H1 (cell line): ENCODE results near the gene ICOSLG. TPM values are rescaled to one million over a fixed set of nuclear protein-coding genes. Genes with fewer than 3 reads are reported as not detected.
"Not testable (repeated sequence)": the region's sequence is repeated elsewhere in the genome, so short reads cannot be mapped to it uniquely, and the experiment has no call there.

Experiments used
- CTCF ChIA-PET: fragments of 300-600 bp; sonication (Branson Sonifier 250); formaldehyde crosslinking; loops from one replicate; lab custom pipeline; 2021; ENCODE audit not compliant: partially characterized antibody; lab: Charles Lee
- POLR2A ChIA-PET: fragments of 300-600 bp; sonication (Branson Sonifier 250); formaldehyde crosslinking; loops from one replicate; lab custom pipeline; 2021; ENCODE audit warnings: inconsistent platforms; ENCODE audit not compliant: partially characterized antibody; lab: Charles Lee
- DNase-seq, 2 experiments: peaks; one replicate each; pipeline versions ENCODE4 v3.0.0 to v3.0.0-alpha.2; 2010 to 2022; ENCODE audit warnings: low spot score in 2 of 2, low read depth in 1 of 2, mixed read lengths in 1 of 2
- FAIRE-seq: peaks from 2 replicates; lab custom pipeline; 2011; peaks lifted over from hg19 to GRCh38; lab: Jason Lieb, UNC
- H2AFZ ChIP-seq: 2 replicates; pipeline ENCODE4 v1.8.1; 2012; ENCODE audit warnings: low read length, inconsistent platforms
- H2AK5ac ChIP-seq: 2 replicates; pipeline ENCODE4 v1.6.1; 2013; ENCODE audit warnings: low read depth, low read length
- H2BK120ac ChIP-seq: replicated peaks from 2 replicates; pipeline ENCODE3; 2013; ENCODE audit warnings: low read depth, low read length, inconsistent platforms
- H2BK12ac ChIP-seq: 2 replicates; pipeline ENCODE4 v1.6.1; 2013; ENCODE audit warnings: low read depth, low read length
- H2BK15ac ChIP-seq: 2 replicates; pipeline ENCODE4 v1.6.1; 2013; ENCODE audit warnings: low read length
- H2BK20ac ChIP-seq: 2 replicates; pipeline ENCODE4 v1.6.1; 2013; ENCODE audit warnings: low read length
- H2BK5ac ChIP-seq: 2 replicates; pipeline ENCODE4 v1.6.1; 2013; ENCODE audit warnings: low read depth, low read length
- H3K14ac ChIP-seq: 2 replicates; pipeline ENCODE4 v1.6.1; 2013; ENCODE audit warnings: inconsistent platforms; ENCODE audit not compliant: insufficient read length
- H3K18ac ChIP-seq: 2 replicates; pipeline ENCODE4 v1.6.1; 2013; ENCODE audit warnings: low read length; ENCODE audit errors: extremely low read depth
- H3K23ac ChIP-seq: 2 replicates; pipeline ENCODE4 v1.6.1; 2013; ENCODE audit warnings: inconsistent platforms; ENCODE audit not compliant: insufficient read length
- H3K23me2 ChIP-seq: 2 replicates; pipeline ENCODE4 v1.6.1; 2013; ENCODE audit warnings: low read depth, low read length
- H3K27ac ChIP-seq: 2 replicates; pipeline ENCODE4 v1.6.1; 2011; ENCODE audit warnings: low read depth, low read length, inconsistent platforms
- H3K27me3 ChIP-seq, 4 experiments: replicated peaks in 1 of 4; 1 replicate in 1 of 4; 2 replicates in 3 of 4; pipeline versions ENCODE4 v1.6.1 to v1.8.1; 2011 to 2013; ENCODE audit warnings: low read length in 3 of 4, mild to moderate bottlenecking in 3 of 4, inconsistent platforms in 2 of 4, mixed read lengths in 2 of 4, moderate library complexity in 1 of 4; ENCODE audit not compliant: control insufficient read depth in 3 of 4, insufficient read depth in 3 of 4; ENCODE audit errors: extremely low read depth in 1 of 4
- H3K36me3 ChIP-seq, 4 experiments: 2 replicates each; pipeline versions ENCODE4 v1.6.1 to v1.8.1; 2011 to 2013; ENCODE audit warnings: mild to moderate bottlenecking in 4 of 4, low read length in 3 of 4, moderate library complexity in 2 of 4, control low read depth in 1 of 4, inconsistent platforms in 1 of 4; ENCODE audit not compliant: insufficient read depth in 4 of 4, control insufficient read depth in 2 of 4
- H3K4ac ChIP-seq: replicated peaks from 2 replicates; pipeline ENCODE3; 2013; ENCODE audit warnings: low read length, low read depth, mixed read lengths, inconsistent platforms; ENCODE audit not compliant: insufficient read length
- H3K4me1 ChIP-seq, 4 experiments: replicated peaks in 1 of 4; 1 replicate in 1 of 4; 2 replicates in 3 of 4; pipeline versions ENCODE4 v1.6.1 to v1.8.1; 2011 to 2013; ENCODE audit warnings: low read length in 3 of 4, inconsistent platforms in 2 of 4, mixed read lengths in 1 of 4; ENCODE audit not compliant: insufficient read depth in 4 of 4, control insufficient read depth in 3 of 4
- H3K4me2 ChIP-seq, 2 experiments: 2 replicates each; pipeline versions ENCODE4 v1.6.1 to v1.8.1; 2011 to 2013; ENCODE audit warnings: low read depth in 2 of 2, low read length in 2 of 2, control low read depth in 1 of 2, inconsistent platforms in 1 of 2, mild to moderate bottlenecking in 1 of 2; ENCODE audit not compliant: insufficient read depth in 1 of 2
- H3K4me3 ChIP-seq, 4 experiments: fragments of 200-600, 300-600 bp in 1 of 4; sonication (generic), shearing (Covaris generic), sonication (Bioruptor Twin) in 1 of 4; 2 replicates each; pipeline versions ENCODE4 v1.5.1 to v1.8.1; 2011 to 2016; ENCODE audit warnings: low read length in 4 of 4, low read depth in 3 of 4, control low read depth in 2 of 4, inconsistent platforms in 2 of 4, mild to moderate bottlenecking in 2 of 4, mixed read lengths in 1 of 4, moderate library complexity in 1 of 4; ENCODE audit not compliant: insufficient read depth in 2 of 4; ENCODE audit errors: extremely low read depth in 1 of 4
- H3K56ac ChIP-seq: replicated peaks from 2 replicates; pipeline ENCODE3; 2013; ENCODE audit warnings: low read depth, mild to moderate bottlenecking, mixed read lengths, low read length, inconsistent platforms; ENCODE audit not compliant: insufficient read length
- H3K79me1 ChIP-seq: 2 replicates; pipeline ENCODE4 v1.6.1; 2013; ENCODE audit warnings: low read depth, low read length, control low read depth
- H3K79me2 ChIP-seq, 2 experiments: 2 replicates each; pipeline versions ENCODE4 v1.6.1 to v1.8.1; 2012 to 2013; ENCODE audit warnings: low read length in 2 of 2, mild to moderate bottlenecking in 2 of 2, inconsistent platforms in 1 of 2; ENCODE audit not compliant: insufficient read depth in 2 of 2, control insufficient read depth in 1 of 2
- H3K9ac ChIP-seq, 4 experiments: replicated peaks in 1 of 4; 1 replicate in 1 of 4; 2 replicates in 3 of 4; pipeline versions ENCODE4 v1.6.1 to v1.8.1; 2011 to 2013; ENCODE audit warnings: low read depth in 3 of 4, low read length in 3 of 4, control low read depth in 2 of 4, mild to moderate bottlenecking in 2 of 4, moderate library complexity in 2 of 4, inconsistent platforms in 1 of 4; ENCODE audit errors: extremely low read depth in 1 of 4
- H3K9me3 ChIP-seq, 2 experiments: 2 replicates each; pipeline versions ENCODE4 v1.6.1 to v1.8.1; 2012 to 2013; ENCODE audit warnings: mild to moderate bottlenecking in 2 of 2, moderate library complexity in 2 of 2, control low read depth in 1 of 2, inconsistent platforms in 1 of 2, low read depth in 1 of 2, low read length in 1 of 2, mixed read lengths in 1 of 2; ENCODE audit not compliant: insufficient read depth in 2 of 2
- H4K20me1 ChIP-seq, 2 experiments: replicated peaks in 1 of 2; 2 replicates each; pipeline versions ENCODE3 to v1.8.1; 2011 to 2013; ENCODE audit warnings: inconsistent platforms in 2 of 2, low read length in 2 of 2, mild to moderate bottlenecking in 1 of 2; ENCODE audit not compliant: insufficient read depth in 2 of 2, control insufficient read depth in 1 of 2
- H4K5ac ChIP-seq: 2 replicates; pipeline ENCODE4 v1.6.1; 2013; ENCODE audit warnings: low read length, low read depth, mixed read lengths, inconsistent platforms; ENCODE audit not compliant: insufficient read length
- H4K8ac ChIP-seq: 2 replicates; pipeline ENCODE4 v1.8.0; 2013; ENCODE audit warnings: mild to moderate bottlenecking, moderate library complexity, low read length, inconsistent platforms; ENCODE audit not compliant: insufficient read depth; ENCODE audit errors: extremely low read depth
- H4K91ac ChIP-seq: replicated peaks from 2 replicates; pipeline ENCODE3; 2013; ENCODE audit warnings: low read length, mixed read lengths, inconsistent platforms; ENCODE audit not compliant: insufficient read length
- WGBS, 2 experiments: shearing (Covaris generic) in 1 of 2; methylation state at CpG; one replicate each; pipeline versions ENCODE4 v1.1.6 to v1.1.7; 2013 to 2015; ENCODE audit warnings: low lambda C conversion rate in 2 of 2, mixed read lengths in 2 of 2, inconsistent platforms in 1 of 2, low coverage in 1 of 2, missing lambda C conversion rate in 1 of 2; ENCODE audit not compliant: insufficient replicate concordance in 2 of 2, insufficient coverage in 1 of 2, insufficient read length in 1 of 2; ENCODE audit errors: extremely low coverage in 1 of 2, missing lambda C conversion rate in 1 of 2; 5-methylcytosine and 5-hydroxymethylcytosine counted together
- polyA plus RNA-seq, 7 experiments: library from polyadenylated mRNA; depleted of rRNA in 3 of 7; stranded (reverse) in 5 of 7; unstranded in 2 of 7; fragments of >200 nt in 5 of 7; fragments of 200-250 nt in 2 of 7; gene quantifications; 1 replicate in 5 of 7; 2 replicates in 1 of 7; 4 replicates in 1 of 7; pipeline versions ENCODE4 v1.2.1 to v1.2.3, GENCODE V29; 2011 to 2013; ENCODE audit warnings: missing spikeins in 2 of 7, mixed read lengths in 2 of 7
- total RNA-seq: library from RNA; stranded (reverse); fragmentation: NEBNext Ultra II Directional; extraction: Animal tissue kit (Norgen Biotek cat#: 25700); gene quantifications from 2 replicates; pipeline ENCODE4 v1.2.1, GENCODE V29; 2021

The ICOSLG gene
- total and polyA plus RNA-seq, 2 of the 8 experiments (the other 6 are each of a cell fraction or from before 2014, with no cell fraction given), result 2.3 to 5.5 TPM

- CTCF ChIA-PET, H2AFZ ChIP-seq, H2AK5ac ChIP-seq, H2BK120ac ChIP-seq, H3K4ac ChIP-seq, DNase-seq, H3K4me1 ChIP-seq, H3K27ac ChIP-seq, H4K20me1 ChIP-seq, H3K23me2 ChIP-seq, H3K18ac ChIP-seq, H3K9ac ChIP-seq, H2BK20ac ChIP-seq, H3K27me3 ChIP-seq, H3K23ac ChIP-seq, H3K79me2 ChIP-seq, H2BK15ac ChIP-seq, POLR2A ChIA-PET, H3K56ac ChIP-seq, H2BK12ac ChIP-seq, H3K36me3 ChIP-seq, H4K5ac ChIP-seq, H3K14ac ChIP-seq, H4K91ac ChIP-seq, H3K4me3 ChIP-seq, H3K9me3 ChIP-seq, H3K79me1 ChIP-seq, FAIRE-seq, H4K8ac ChIP-seq, H3K4me2 ChIP-seq, H2BK5ac ChIP-seq: not testable (repeated sequence)
- WGBS, 2 experiments, result no CpG with 5 or more reads among the region's 18 CpGs
Observed at GRCh38 chr21:44220674-44221073, 20.1 kb downstream of the ICOSLG start.

GRCh38 chr21:44218461-44218860, 22.3 kb downstream of the ICOSLG start:
- H3K4me3 ChIP-seq, H3K9ac ChIP-seq, H4K91ac ChIP-seq, H3K36me3 ChIP-seq, H3K27me3 ChIP-seq, H2AK5ac ChIP-seq, H3K4me1 ChIP-seq, H3K14ac ChIP-seq, H3K23me2 ChIP-seq, FAIRE-seq, H4K8ac ChIP-seq, H3K27ac ChIP-seq, H4K20me1 ChIP-seq, DNase-seq, H3K4me2 ChIP-seq, H3K18ac ChIP-seq, H2BK120ac ChIP-seq, H2AFZ ChIP-seq, H3K4ac ChIP-seq, H3K79me2 ChIP-seq, H2BK5ac ChIP-seq, H3K23ac ChIP-seq, H2BK12ac ChIP-seq, H3K56ac ChIP-seq, H2BK15ac ChIP-seq, H3K9me3 ChIP-seq, H3K79me1 ChIP-seq, POLR2A ChIA-PET, CTCF ChIA-PET, H2BK20ac ChIP-seq, H4K5ac ChIP-seq: not testable (repeated sequence)
- no CpG with 5 or more reads among the region's 8 CpGs for WGBS, 2 experiments
